Measurements from ENCODE around the gene PUDP. TPM values are rescaled to one million over a fixed set of nuclear protein-coding genes. Genes with fewer than 3 reads are reported as not detected.
"Not testable (repeated sequence)": the region's sequence is repeated elsewhere in the genome, so short reads cannot be mapped to it uniquely, and the experiment has no call there.

The PUDP gene
- polyA plus RNA-seq, 1 donor from 2014 or later = 18.2 TPM

GRCh38 chrX:7102119-7102518 is 45.8 kb downstream of the PUDP start:
- Histone ChIP-seq H3K4me2 (ENCODE audit: low read length) (no peak overlapping the region), H3K27ac (ENCODE audit: low read length) (no peak overlapping the region), H3K9ac (ENCODE audit: low read length) (no peak overlapping the region), H2AFZ (ENCODE audit: low read depth, low read length) (no peak overlapping the region), H3F3A (ENCODE audit: insufficient read depth, low read length, poor library complexity, severe bottlenecking) (no peaks in the 10 kb centered on the region), H3K27me3 (ENCODE audit: insufficient read depth, low read depth, low read length) (no peaks in the 10 kb centered on the region), H3K9me3 (ENCODE audit: low read length) (no peaks in the 10 kb centered on the region), H3K4me3 (ENCODE audit: low read length) (no peak overlapping the region), H3K79me2 (replicated peaks; ENCODE audit: insufficient read depth, low read length) (no peaks in the 10 kb centered on the region), H4K20me1 (ENCODE audit: insufficient read depth) (no peaks in the 10 kb centered on the region), H3K9me2 (ENCODE audit: insufficient read depth, low read length) (no peaks in the 10 kb centered on the region), H3K36me3 (ENCODE audit: insufficient read depth, low read length) (no peaks in the 10 kb centered on the region)
- TF ChIP-seq CTCF (IDR thresholded peaks at IDR 0.05; ENCODE audit: poor library complexity, severe bottlenecking) (no peak), MXI1 (conservative IDR thresholded peaks at IDR 0.05; ENCODE audit: poor library complexity, severe bottlenecking) (no peak), POLR2AphosphoS5 (IDR thresholded peaks at IDR 0.05) (no peak), EZH2 (IDR thresholded peaks at IDR 0.05; ENCODE audit: borderline replicate concordance, insufficient read depth, low read length, poor library complexity, severe bottlenecking) (no peak), SMC3 (conservative IDR thresholded peaks at IDR 0.05; ENCODE audit: poor library complexity) (no peak), REST (IDR thresholded peaks at IDR 0.05; ENCODE audit: borderline replicate concordance) (no peak), EP300 (conservative IDR thresholded peaks at IDR 0.05; ENCODE audit: poor library complexity, severe bottlenecking) (no peak), TAF1 (IDR thresholded peaks at IDR 0.05; ENCODE audit: low read depth) (no peak)

DNA sequence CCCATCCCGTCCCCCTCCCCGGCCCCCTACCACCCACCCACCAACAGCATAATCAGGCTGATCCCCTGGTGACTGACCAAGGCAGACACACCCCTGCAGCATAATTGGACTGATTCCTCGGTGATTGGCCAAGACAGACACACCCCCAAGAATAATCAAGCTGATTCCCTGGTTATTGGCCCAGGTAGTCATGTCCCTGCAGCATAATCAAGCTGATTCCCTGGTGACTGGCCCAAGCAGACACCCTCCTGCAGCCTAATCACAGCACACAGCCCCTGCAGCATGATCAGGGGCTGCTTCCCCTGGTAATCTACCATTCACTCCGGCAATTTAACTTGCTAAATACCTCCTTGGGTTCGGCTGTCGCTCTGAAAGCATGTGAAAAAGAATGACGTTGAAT is 47.9 kb downstream of the PUDP start:
- H3K27ac ChIP-seq (ENCODE audit: low read length) = no peak overlapping the region
- H3K36me3 ChIP-seq (ENCODE audit: insufficient read depth, low read length) = no peaks in the 10 kb centered on the region
- no peak overlapping the region for H3K9ac ChIP-seq (ENCODE audit: low read length)
- no peak overlapping the region for H3K4me3 ChIP-seq (ENCODE audit: low read length)
- no peaks in the 10 kb centered on the region for H3K79me2 ChIP-seq (replicated peaks; ENCODE audit: insufficient read depth, low read length)
- no peaks in the 10 kb centered on the region for H3K9me3 ChIP-seq (ENCODE audit: low read length)
- no peak overlapping the region for H3K4me2 ChIP-seq (ENCODE audit: low read length)
- no peaks in the 10 kb centered on the region for H3F3A ChIP-seq (ENCODE audit: insufficient read depth, low read length, poor library complexity, severe bottlenecking)
- TF ChIP-seq SMC3 (conservative IDR thresholded peaks at IDR 0.05; ENCODE audit: poor library complexity) = no peak
- TF ChIP-seq RAD21 (conservative IDR thresholded peaks at IDR 0.05) = no peak
- TF ChIP-seq REST (IDR thresholded peaks at IDR 0.05; ENCODE audit: borderline replicate concordance) = no peak
- no peak for TF ChIP-seq TAF1 (IDR thresholded peaks at IDR 0.05; ENCODE audit: low read depth)
- no peak for TF ChIP-seq CTCF (IDR thresholded peaks at IDR 0.05; ENCODE audit: poor library complexity, severe bottlenecking)
- no peak for TF ChIP-seq EP300 (conservative IDR thresholded peaks at IDR 0.05; ENCODE audit: poor library complexity, severe bottlenecking)
- no peak for TF ChIP-seq POLR2AphosphoS5 (IDR thresholded peaks at IDR 0.05)
- TF ChIP-seq EZH2 (IDR thresholded peaks at IDR 0.05; ENCODE audit: borderline replicate concordance, insufficient read depth, low read length, poor library complexity, severe bottlenecking) = no peak
- TF ChIP-seq MXI1 (conservative IDR thresholded peaks at IDR 0.05; ENCODE audit: poor library complexity, severe bottlenecking) = no peak
- no peak overlapping the region for H2AFZ ChIP-seq (ENCODE audit: low read depth, low read length)
- no peaks in the 10 kb centered on the region for H3K27me3 ChIP-seq (ENCODE audit: insufficient read depth, low read depth, low read length)
- no peaks in the 10 kb centered on the region for H3K9me2 ChIP-seq (ENCODE audit: insufficient read depth, low read length)
- no peaks in the 10 kb centered on the region for H4K20me1 ChIP-seq (ENCODE audit: insufficient read depth)

DNA sequence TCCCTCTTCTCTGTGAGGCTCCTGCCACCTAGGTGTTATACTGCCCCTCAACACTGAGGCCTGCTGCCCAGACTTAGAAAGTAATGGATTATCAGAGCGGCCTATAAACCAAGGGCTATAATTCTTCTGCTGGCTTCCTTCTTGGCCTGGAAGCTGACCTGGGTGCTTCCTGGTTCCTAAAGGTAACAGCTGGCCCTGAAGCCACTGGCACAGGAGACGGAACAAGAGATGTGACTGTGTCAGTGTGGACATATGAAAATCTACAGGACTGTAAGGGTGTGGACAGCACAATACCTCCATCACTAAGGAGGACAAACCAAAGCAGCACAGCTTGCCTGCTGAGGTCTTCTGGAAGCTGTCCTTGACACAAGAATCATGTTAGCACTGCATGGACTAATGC is 52.3 kb downstream of the PUDP start:
- H3K27ac ChIP-seq (ENCODE audit: low read length); H4K20me1 ChIP-seq (ENCODE audit: insufficient read depth); H3K4me2 ChIP-seq (ENCODE audit: low read length); H2AFZ ChIP-seq (ENCODE audit: low read depth, low read length); H3K79me2 ChIP-seq (replicated peaks; ENCODE audit: insufficient read depth, low read length); H3K27me3 ChIP-seq (ENCODE audit: insufficient read depth, low read depth, low read length); H3K9ac ChIP-seq (ENCODE audit: low read length); H3K9me2 ChIP-seq (ENCODE audit: insufficient read depth, low read length); H3K36me3 ChIP-seq (ENCODE audit: insufficient read depth, low read length); H3K4me3 ChIP-seq (ENCODE audit: low read length); H3K9me3 ChIP-seq (ENCODE audit: low read length); H3F3A ChIP-seq (ENCODE audit: insufficient read depth, low read length, poor library complexity, severe bottlenecking): not testable (repeated sequence)

Measured in neural cell (in vitro differentiated cells).